OCI-LY1 (cell line): Measurements from ENCODE around the gene HYI.

Experiments used
- EZH2 ChIP-seq: fragments of 200-600 bp; sonication (generic), shearing (Covaris generic); IDR thresholded peaks from 2 replicates; pipeline ENCODE4 v1.8.0; 2017; ENCODE audit warnings: borderline replicate concordance, mixed run types, mild to moderate bottlenecking, antibody characterized with exemption, low read length, moderate library complexity, mixed read lengths
- TF ChIP-seq, protein P1 (sequence below): fragments of 200-600 bp; sonication (generic), shearing (Covaris generic); IDR thresholded peaks from 2 replicates; pipeline ENCODE4 v1.5.1; 2017; ENCODE audit warnings: mild to moderate bottlenecking, antibody characterized with exemption, low read length, moderate library complexity, mixed read lengths

DNA sequence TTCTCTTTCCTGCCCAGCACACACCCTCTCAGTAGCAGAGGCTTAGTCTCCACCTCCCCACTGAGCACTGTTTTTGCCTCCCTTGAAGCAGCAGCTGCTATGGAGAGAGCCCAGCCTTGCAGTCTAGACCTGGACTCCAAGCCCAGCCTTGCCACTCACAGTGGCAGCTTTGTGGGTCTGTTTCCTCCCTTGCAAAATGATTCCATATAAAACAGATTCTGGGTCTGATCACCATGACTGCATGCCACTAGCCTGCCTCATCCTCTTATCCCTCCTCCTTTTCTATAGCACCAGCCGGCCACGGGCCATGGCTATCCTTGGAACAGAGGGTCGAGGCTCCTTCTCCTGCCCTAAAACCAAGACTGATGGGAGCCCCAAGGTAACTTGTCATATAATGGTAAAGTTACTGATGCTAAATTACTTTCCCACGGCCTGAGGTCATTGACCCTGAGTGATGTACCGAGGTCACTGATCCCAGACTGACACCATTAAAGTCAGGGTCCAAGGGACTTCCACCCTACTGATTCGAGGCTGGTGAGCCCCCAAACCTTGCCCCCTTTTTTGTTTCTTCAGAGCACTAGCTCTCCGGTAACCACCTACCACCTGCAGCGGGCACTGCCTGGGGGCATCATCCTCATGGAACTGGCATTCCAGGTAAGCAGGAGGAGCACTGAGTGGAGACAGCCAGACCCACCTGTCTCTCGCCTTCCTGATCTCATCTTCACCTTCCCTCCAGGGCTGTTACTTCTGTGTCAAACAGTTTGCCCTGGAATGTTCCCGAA lies 7.9 kb downstream of the HYI start:
- TF ChIP-seq, protein P1, sequence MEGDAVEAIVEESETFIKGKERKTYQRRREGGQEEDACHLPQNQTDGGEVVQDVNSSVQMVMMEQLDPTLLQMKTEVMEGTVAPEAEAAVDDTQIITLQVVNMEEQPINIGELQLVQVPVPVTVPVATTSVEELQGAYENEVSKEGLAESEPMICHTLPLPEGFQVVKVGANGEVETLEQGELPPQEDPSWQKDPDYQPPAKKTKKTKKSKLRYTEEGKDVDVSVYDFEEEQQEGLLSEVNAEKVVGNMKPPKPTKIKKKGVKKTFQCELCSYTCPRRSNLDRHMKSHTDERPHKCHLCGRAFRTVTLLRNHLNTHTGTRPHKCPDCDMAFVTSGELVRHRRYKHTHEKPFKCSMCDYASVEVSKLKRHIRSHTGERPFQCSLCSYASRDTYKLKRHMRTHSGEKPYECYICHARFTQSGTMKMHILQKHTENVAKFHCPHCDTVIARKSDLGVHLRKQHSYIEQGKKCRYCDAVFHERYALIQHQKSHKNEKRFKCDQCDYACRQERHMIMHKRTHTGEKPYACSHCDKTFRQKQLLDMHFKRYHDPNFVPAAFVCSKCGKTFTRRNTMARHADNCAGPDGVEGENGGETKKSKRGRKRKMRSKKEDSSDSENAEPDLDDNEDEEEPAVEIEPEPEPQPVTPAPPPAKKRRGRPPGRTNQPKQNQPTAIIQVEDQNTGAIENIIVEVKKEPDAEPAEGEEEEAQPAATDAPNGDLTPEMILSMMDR = no peak
- no peak for TF ChIP-seq EZH2
